ENCODE measurements around the gene ABCA13.

Gene ABCA13

GRCh38 chr7:48471196-48471595 is 299.9 kb downstream of the ABCA13 start:
- no peak for DNase-seq (ENCODE audit: low read depth)
- TF ChIP-seq, protein P1, sequence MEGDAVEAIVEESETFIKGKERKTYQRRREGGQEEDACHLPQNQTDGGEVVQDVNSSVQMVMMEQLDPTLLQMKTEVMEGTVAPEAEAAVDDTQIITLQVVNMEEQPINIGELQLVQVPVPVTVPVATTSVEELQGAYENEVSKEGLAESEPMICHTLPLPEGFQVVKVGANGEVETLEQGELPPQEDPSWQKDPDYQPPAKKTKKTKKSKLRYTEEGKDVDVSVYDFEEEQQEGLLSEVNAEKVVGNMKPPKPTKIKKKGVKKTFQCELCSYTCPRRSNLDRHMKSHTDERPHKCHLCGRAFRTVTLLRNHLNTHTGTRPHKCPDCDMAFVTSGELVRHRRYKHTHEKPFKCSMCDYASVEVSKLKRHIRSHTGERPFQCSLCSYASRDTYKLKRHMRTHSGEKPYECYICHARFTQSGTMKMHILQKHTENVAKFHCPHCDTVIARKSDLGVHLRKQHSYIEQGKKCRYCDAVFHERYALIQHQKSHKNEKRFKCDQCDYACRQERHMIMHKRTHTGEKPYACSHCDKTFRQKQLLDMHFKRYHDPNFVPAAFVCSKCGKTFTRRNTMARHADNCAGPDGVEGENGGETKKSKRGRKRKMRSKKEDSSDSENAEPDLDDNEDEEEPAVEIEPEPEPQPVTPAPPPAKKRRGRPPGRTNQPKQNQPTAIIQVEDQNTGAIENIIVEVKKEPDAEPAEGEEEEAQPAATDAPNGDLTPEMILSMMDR (IDR thresholded peaks at IDR 0.05; ENCODE audit: insufficient read depth, low read depth, low read length, missing control alignments): no peak
- no peak overlapping the region for H3K4me3 ChIP-seq (ENCODE audit: low read length)

GRCh38 chr7:48472640-48473039 is 301.4 kb downstream of the ABCA13 start:
- no peak for DNase-seq (ENCODE audit: low read depth)
- TF ChIP-seq, protein P1 (IDR thresholded peaks at IDR 0.05; ENCODE audit: insufficient read depth, low read depth, low read length, missing control alignments): no peak
- H3K4me3 ChIP-seq (ENCODE audit: low read length): no peak overlapping the region

- DNase-seq (ENCODE audit: low read depth): no peak
- TF ChIP-seq, protein P1 (IDR thresholded peaks at IDR 0.05; ENCODE audit: insufficient read depth, low read depth, low read length, missing control alignments): no peak
- no peak overlapping the region for H3K4me3 ChIP-seq (ENCODE audit: low read length)
These were observed 302.1 kb downstream of the ABCA13 start for GRCh38 chr7:48473205-48473865.

GRCh38 chr7:48481235-48481634 is 310.0 kb downstream of the ABCA13 start:
- DNase-seq (ENCODE audit: low read depth): no peak
- TF ChIP-seq, protein P1 (IDR thresholded peaks at IDR 0.05; ENCODE audit: insufficient read depth, low read depth, low read length, missing control alignments): no peak
- no peak overlapping the region for H3K4me3 ChIP-seq (ENCODE audit: low read length)

- TF ChIP-seq, protein P1 (IDR thresholded peaks at IDR 0.05; ENCODE audit: insufficient read depth, low read depth, low read length, missing control alignments): no peak
- no peak overlapping the region for H3K4me3 ChIP-seq (ENCODE audit: low read length)
These were observed 326.3 kb downstream of the ABCA13 start for GRCh38 chr7:48497521-48497920.

DNA sequence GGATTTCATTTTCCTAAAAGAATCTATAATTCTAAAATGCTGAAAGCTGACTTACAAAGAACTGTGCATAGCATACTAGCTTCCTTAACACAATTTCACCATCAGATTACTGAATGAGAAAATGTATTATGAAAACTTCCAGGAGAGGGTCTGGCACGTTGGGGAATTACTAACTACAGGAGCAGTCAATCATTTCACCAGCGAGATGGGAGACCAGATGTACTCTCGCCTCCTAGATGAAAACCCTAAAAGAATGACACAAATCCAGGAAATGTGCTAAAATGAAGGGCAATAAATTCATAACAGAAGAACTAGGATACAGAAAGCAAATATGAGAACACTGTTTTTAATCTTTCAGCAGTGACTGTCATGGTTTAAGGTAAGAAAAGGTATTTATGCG is 330.8 kb downstream of the ABCA13 start:
- no peak for DNase-seq (ENCODE audit: low read depth)
- H3K4me3 ChIP-seq (ENCODE audit: low read length): no peak overlapping the region
- TF ChIP-seq, protein P1 (IDR thresholded peaks at IDR 0.05; ENCODE audit: insufficient read depth, low read depth, low read length, missing control alignments): no peak

More at GRCh38 chr7:48497521-48497920, 326.3 kb downstream of the ABCA13 start:
- DNase-seq (ENCODE audit: low read depth): peak; percentile 10

DNA sequence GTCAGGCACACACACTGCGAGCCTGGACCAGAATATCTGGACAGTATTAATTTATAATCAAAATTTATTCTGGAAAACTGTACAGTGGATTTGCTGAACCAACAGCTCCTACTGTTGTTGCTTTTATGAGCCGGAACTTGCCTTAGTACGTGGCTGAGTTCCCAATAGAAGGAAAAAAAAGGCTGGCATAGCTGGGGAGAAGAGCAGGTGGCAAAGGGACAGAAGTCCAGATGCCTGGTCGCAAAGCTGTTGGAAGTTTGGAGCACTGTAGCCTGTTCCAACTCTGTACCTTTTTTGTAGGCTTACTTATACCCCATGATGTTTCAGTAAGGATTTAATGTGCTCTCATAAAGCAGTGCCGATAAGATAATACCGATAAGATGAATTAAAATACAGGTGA is 333.8 kb downstream of the ABCA13 start:
- no peak for DNase-seq (ENCODE audit: low read depth)
- TF ChIP-seq, protein P1 (IDR thresholded peaks at IDR 0.05; ENCODE audit: insufficient read depth, low read depth, low read length, missing control alignments): no peak
- H3K4me3 ChIP-seq (ENCODE audit: low read length): no peak overlapping the region

Data from epithelial cell of esophagus (primary cell).